Breast epithelium (tissue), 3 donors: Measurements from ENCODE around the gene IL9R.

Experiments
- CTCF ChIP-seq, 3 donors: fragments of 450-650 bp; IDR thresholded peaks; one replicate each; pipeline ENCODE4 v1.5.1; 2016 to 2017; ENCODE audit warnings: antibody characterized with exemption in 3 of 3, mild to moderate bottlenecking in 3 of 3, moderate library complexity in 3 of 3
- POLR2A ChIP-seq: fragments of 450-650 bp; IDR thresholded peaks from one replicate; pipeline ENCODE4 v1.6.1; 2016; ENCODE audit warnings: antibody characterized with exemption, mild to moderate bottlenecking, moderate library complexity
- POLR2AphosphoS5 ChIP-seq, 3 donors: sonication (generic); formaldehyde crosslinking; IDR thresholded peaks; one replicate each; pipeline ENCODE4 v1.6.1; 2017; ENCODE audit warnings: antibody characterized with exemption in 3 of 3

- TF ChIP-seq POLR2A (no peak), CTCF (IDR thresholded peaks at IDR 0.05) (no peak), POLR2AphosphoS5 (IDR thresholded peaks at IDR 0.05) (no peak)
Observed at GRCh38 chrX:155968791-155969190, 28.7 kb upstream of the IL9R start.
